SK-N-MC (cell line): ENCODE measurements around the gene NMRAL1.

Experiments
- DNase-seq: peaks from one replicate; pipeline ENCODE4 v3.0.0-alpha.2; 2011; ENCODE audit warnings: low read depth, low spot score
- H3K27ac ChIP-seq: fragments of 200-600 bp; sonication (generic); 2 replicates; pipeline ENCODE4 v1.5.1; 2016; ENCODE audit warnings: mixed run types
- H3K36me3 ChIP-seq: fragments of 200-600 bp; sonication (generic); 2 replicates; pipeline ENCODE4 v1.6.1; 2017; ENCODE audit warnings: antibody characterized with exemption, low read length, mixed read lengths; ENCODE audit not compliant: insufficient read depth
- H3K4me3 ChIP-seq: fragments of 200-600 bp; sonication (generic); 2 replicates; pipeline ENCODE4 v1.5.1; 2016
- H3K9ac ChIP-seq: fragments of 200-600 bp; sonication (generic); 2 replicates; pipeline ENCODE4 v1.8.0; 2017; ENCODE audit warnings: mixed run types, mixed read lengths; ENCODE audit not compliant: insufficient read length
- H3K9me3 ChIP-seq: fragments of 200-600 bp; sonication (generic); 2 replicates; pipeline ENCODE4 v1.6.1; 2017; ENCODE audit warnings: low read depth, mild to moderate bottlenecking, antibody characterized with exemption, low read length, moderate library complexity, mixed read lengths
- EZH2 ChIP-seq: fragments of 200-600 bp; sonication (generic); IDR thresholded peaks from one replicate; pipeline ENCODE4 v1.6.1; 2017; ENCODE audit warnings: antibody characterized with exemption
- FOXP2 ChIP-seq: optimal IDR thresholded peaks from 2 replicates; pipeline ENCODE3; 2011; ENCODE audit warnings: mild to moderate bottlenecking, moderate library complexity; ENCODE audit not compliant: insufficient read depth; ENCODE audit errors: extremely low read length, control extremely low read depth
- POLR2AphosphoS5 ChIP-seq: IDR thresholded peaks from 2 replicates; pipeline ENCODE4 v1.6.1; 2012; ENCODE audit warnings: mild to moderate bottlenecking, low read depth, low read length, borderline replicate concordance

The NMRAL1 gene

GRCh38 chr16:4481963-4482362, 7.5 kb upstream of the NMRAL1 start:
- Histone ChIP-seq H3K9me3 (no peaks in the 10 kb centered on the region), H3K4me3 (no peak overlapping the region), H3K36me3 (peaks cover 18% of the 10 kb centered on the region; the same call in 1 of the 2 replicates), H3K27ac (peak overlapping the region; percentile 67), H3K9ac (no peak overlapping the region)
- no peak for DNase-seq
- no peak for TF ChIP-seq EZH2
- TF ChIP-seq FOXP2: no peak
- TF ChIP-seq POLR2AphosphoS5: no peak

GRCh38 chr16:4481526-4481925, 7.1 kb upstream of the NMRAL1 start:
- H3K9me3 ChIP-seq: no peaks in the 10 kb centered on the region
- no peak for DNase-seq
- H3K36me3 ChIP-seq: peaks cover 17% of the 10 kb centered on the region; the same call in 1 of the 2 replicates
- no peak overlapping the region for H3K4me3 ChIP-seq
- H3K27ac ChIP-seq: no peak overlapping the region
- no peak overlapping the region for H3K9ac ChIP-seq
- no peak for TF ChIP-seq FOXP2
- TF ChIP-seq EZH2: no peak
- no peak for TF ChIP-seq POLR2AphosphoS5

DNA sequence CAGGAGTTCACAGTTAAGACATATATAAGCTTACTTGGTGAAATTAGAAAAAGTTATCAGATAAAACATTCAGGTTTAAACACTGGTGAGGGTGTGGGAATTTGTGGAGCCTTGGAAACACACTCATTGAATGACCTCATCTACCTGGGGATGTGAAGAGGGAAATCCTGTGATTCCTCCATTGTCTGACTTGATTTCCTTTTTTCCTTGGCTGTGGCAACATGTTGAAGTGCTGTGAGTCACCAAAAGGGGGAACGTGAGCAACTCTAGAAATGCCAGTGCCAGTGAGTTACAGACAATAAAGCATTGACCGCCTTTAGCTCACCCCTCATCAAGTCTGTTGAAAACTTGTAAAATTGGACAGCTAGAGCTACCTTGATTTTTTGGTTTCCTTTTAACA, 3.5 kb upstream of the NMRAL1 start:
- Histone ChIP-seq H3K36me3 (no peaks in the 10 kb centered on the region), H3K27ac (no peak overlapping the region; the same call in 1 of the 2 replicates), H3K9ac (no peak overlapping the region), H3K9me3 (no peaks in the 10 kb centered on the region), H3K4me3 (peak overlapping the region; percentile 92)
- TF ChIP-seq FOXP2: no peak
- DNase-seq: no peak

GRCh38 chr16:4475880-4476788, 1.7 kb upstream of the NMRAL1 start, which contains the start of gene HMOX2:
HMOX2 (plus strand) TSS chr16:4476398; CDS start chr16:4505525, 29,127 bp downstream.
- peak; percentile 53 for DNase-seq
- Histone ChIP-seq H3K4me3 (peak within 1 kb of the TSS; percentile 92), H3K36me3 (no peaks in the 10 kb centered on the region), H3K9ac (peak within 1 kb of the TSS; percentile 79), H3K27ac (peak within 1 kb of the TSS; percentile 85; the same call in 1 of the 2 replicates), H3K9me3 (no peaks in the 10 kb centered on the region)
- TF ChIP-seq POLR2AphosphoS5 (peak; percentile 91), EZH2 (no peak)

- Histone ChIP-seq H3K9me3 (no peaks in the 10 kb centered on the region), H3K36me3 (peaks cover 4% of the 10 kb centered on the region; the same call in 1 of the 2 replicates), H3K27ac (no peak overlapping the region), H3K4me3 (no peak overlapping the region; the same call in 1 of the 2 replicates), H3K9ac (no peak overlapping the region)
- TF ChIP-seq FOXP2: no peak
- no peak for TF ChIP-seq EZH2
- TF ChIP-seq POLR2AphosphoS5: no peak
- DNase-seq: no peak
Observed at GRCh38 chr16:4472880-4473279, 1.5 kb downstream of the NMRAL1 start.

DNA sequence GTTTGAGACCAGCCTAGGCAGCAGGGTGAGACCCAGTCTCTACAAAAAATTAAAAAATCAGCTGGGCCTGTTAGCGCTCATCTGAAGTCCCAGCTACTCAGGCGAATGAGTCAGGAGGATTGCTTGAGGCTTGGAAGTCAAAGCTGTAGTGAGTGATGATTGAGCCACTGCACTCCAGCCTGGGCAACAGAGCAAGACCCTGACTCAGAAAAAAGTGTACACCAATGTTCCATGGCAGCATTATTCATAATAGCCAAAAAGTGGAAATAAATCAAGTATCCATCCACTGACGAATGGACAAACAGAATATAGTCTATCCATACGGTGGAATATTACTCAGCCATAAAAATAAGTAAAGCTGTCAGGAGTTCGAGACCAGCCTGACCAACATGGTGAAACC, 2.6 kb downstream of the NMRAL1 start:
- Histone ChIP-seq H3K4me3 (no peak overlapping the region), H3K36me3 (peaks cover 6% of the 10 kb centered on the region; the same call in 1 of the 2 replicates), H3K27ac (no peak overlapping the region), H3K9ac (no peak overlapping the region), H3K9me3 (no peaks in the 10 kb centered on the region)
- TF ChIP-seq EZH2: no peak
- no peak for TF ChIP-seq FOXP2
- TF ChIP-seq POLR2AphosphoS5: no peak
- DNase-seq: no peak

GRCh38 chr16:4468972-4469371, 5.5 kb downstream of the NMRAL1 start:
- TF ChIP-seq EZH2 (no peak), FOXP2 (no peak), POLR2AphosphoS5 (no peak)
- H3K9ac ChIP-seq: no peak overlapping the region
- no peak overlapping the region for H3K27ac ChIP-seq
- H3K36me3 ChIP-seq: peaks cover 22% of the 10 kb centered on the region; the same call in 1 of the 2 replicates
- H3K9me3 ChIP-seq: no peaks in the 10 kb centered on the region
- no peak for DNase-seq
- no peak overlapping the region for H3K4me3 ChIP-seq

GRCh38 chr16:4467916-4468315, 6.5 kb downstream of the NMRAL1 start:
- DNase-seq: no peak
- no peak overlapping the region for H3K4me3 ChIP-seq
- H3K36me3 ChIP-seq: peaks cover 22% of the 10 kb centered on the region; the same call in 1 of the 2 replicates
- H3K27ac ChIP-seq: no peak overlapping the region
- no peaks in the 10 kb centered on the region for H3K9me3 ChIP-seq
- no peak overlapping the region for H3K9ac ChIP-seq
- no peak for TF ChIP-seq EZH2
- no peak for TF ChIP-seq FOXP2
- no peak for TF ChIP-seq POLR2AphosphoS5
